Measurements from ENCODE around the gene TERT.
"Not testable (repeated sequence)": the region's sequence is repeated elsewhere in the genome, so short reads cannot be mapped to it uniquely, and the experiment has no call there.

The TERT gene

DNA sequence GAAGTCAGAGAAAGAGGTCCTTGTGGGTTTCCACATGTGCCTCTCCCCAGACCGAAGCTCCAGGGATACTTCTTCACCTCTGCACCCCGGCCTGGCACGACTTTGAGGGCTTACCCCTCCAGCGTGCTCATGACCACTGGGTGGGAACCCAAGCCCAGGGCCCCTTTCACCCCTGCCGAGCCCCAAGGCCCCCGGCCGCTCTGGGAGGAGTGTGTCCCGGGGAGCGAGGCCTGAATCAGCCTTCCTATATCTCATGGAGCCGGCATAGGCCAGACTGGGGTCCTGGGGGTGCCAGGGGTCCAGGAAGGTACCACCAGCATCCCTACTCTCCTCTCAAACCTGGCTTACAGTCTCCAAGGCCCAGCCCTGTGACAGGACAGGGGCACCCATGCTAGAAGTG, 17.1 kb downstream of the TERT start:
- no peak for DNase-seq

DNA sequence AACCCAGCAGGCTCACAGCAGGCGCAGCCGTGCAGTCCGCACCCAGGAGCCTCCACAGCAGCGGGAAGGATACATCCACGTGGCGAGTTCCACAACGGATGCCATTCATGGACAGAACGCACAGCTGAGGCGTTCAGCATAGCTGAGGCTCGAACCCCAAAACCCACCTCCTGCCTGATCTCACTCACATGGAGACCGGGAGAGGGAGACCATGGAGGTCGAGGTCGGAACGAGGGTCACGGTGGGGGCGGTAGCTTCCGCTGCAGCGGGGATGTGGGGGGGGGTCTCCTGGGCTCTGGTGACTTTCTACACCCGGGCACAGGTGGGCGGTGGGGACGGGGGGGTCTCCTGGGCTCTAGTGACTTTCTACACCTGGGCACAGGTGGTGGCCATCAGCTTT, 17.5 kb downstream of the TERT start:
- DNase-seq = no peak

DNA sequence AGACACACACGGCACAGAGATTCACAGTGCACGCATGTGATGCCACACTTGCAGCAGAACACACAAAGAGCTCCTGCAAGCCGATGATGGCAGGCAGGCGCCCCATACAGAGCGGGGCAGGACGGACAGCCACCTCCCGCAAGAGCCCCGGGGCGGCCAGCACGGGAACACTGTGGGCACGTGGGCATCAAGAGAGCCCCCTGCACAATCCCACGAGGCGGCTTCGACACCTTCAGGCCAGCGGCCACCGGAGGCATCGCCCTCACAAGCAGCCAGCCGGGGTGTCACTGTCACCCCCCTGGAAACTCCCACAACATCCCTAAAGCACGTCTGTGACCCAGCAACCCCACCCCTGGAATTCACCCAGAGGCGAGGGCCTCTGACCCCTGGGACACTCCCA, 17.9 kb downstream of the TERT start:
- DNase-seq = no peak

DNA sequence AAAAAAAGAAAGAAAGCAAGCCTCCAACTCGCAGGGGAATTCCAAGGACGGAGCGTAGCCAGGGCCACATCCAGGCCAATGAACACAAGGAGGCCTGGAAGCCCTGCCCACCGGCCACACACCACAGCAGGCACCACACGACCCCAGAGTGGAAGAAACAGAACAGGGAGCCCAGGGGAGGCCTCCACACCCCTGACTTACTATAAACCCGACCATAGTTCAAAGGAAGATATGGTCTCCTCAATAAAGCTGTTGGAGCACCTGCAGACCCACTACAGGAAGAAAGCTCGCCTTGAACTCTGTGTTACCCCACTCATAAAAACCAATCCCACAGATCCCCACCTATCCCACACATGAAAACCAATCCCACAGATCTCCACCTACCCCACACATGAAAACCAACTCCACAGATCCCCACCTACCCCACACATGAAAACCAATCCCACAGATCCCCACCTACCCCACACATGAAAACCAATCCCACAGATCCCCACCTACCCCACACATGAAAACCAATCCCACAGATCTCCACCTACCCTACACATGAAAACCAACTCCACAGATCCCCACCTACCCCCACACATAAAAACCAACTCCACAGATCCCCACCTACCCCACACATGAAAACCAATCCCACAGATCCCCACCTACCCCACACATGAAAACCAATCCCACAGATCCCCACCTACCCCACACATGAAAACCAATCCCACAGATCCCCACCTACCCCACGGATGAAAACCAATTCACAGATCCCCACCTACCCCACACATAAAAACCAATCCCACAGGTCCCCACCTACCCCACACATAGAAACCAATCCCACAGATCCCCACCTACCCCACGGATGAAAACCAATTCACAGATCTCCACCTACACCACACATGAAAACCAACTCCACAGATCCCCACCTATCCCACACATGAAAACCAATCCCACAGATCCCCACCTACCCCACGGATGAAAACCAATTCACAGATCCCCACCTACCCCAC, 19.2 kb downstream of the TERT start:
- not testable (repeated sequence) for DNase-seq

DNA sequence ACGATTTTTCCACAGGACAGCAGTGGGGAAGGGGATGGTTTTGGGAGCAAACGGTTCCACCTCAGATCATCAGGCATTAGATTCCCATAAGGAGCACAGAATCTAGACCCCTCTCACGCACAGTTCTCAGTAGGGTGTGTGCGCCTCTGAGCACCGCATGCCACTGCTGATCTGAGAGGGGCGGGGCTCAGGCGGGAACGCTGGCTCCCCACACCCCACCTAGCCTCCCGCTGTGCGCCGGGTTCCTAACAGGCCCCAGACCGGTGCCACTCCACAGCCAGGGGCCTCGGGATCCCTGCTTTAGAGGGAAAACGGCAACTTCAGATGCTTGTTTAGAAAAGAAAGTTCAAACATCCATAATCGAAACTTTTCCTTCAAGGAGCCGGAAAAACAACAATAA, 20.4 kb downstream of the TERT start:
- DNase-seq = no peak

DNA sequence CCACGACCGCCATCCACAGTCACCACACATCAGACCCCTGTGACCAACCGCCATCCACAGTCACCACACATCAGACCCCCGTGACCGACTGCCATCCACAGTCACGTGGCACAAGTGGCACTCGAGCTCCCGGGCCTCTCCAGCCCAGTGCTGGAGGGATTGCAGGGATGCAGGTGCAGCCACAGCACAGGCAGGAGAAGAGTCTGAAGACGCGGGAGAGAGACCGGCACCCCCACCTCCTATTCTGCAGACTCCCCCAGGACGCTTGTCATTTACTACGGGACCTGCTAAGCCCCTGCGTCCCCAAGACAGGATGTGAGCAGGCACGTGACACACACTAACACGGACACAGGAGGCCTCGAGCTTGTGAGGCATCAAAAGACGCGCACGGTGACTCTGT, 21.1 kb downstream of the TERT start:
- no peak for DNase-seq

DNA sequence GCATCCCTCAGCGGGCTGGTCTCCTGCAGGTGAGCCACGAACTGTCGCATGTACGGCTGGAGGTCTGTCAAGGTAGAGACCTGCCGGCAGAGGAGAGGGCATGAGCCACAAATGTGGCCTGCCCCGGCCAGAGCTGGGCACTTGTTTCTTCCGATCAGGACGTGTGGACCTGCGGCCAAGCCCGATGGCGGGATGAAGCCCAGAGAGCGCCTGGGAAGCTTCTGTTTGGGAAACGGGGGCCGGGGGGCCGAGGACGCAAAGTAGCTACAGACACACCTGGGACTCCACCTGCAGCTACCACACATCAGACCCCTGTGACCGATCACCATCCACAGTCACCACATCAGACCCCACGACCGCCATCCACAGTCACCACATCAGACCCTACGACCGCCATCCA, 22.7 kb downstream of the TERT start:
- no peak for DNase-seq

DNA sequence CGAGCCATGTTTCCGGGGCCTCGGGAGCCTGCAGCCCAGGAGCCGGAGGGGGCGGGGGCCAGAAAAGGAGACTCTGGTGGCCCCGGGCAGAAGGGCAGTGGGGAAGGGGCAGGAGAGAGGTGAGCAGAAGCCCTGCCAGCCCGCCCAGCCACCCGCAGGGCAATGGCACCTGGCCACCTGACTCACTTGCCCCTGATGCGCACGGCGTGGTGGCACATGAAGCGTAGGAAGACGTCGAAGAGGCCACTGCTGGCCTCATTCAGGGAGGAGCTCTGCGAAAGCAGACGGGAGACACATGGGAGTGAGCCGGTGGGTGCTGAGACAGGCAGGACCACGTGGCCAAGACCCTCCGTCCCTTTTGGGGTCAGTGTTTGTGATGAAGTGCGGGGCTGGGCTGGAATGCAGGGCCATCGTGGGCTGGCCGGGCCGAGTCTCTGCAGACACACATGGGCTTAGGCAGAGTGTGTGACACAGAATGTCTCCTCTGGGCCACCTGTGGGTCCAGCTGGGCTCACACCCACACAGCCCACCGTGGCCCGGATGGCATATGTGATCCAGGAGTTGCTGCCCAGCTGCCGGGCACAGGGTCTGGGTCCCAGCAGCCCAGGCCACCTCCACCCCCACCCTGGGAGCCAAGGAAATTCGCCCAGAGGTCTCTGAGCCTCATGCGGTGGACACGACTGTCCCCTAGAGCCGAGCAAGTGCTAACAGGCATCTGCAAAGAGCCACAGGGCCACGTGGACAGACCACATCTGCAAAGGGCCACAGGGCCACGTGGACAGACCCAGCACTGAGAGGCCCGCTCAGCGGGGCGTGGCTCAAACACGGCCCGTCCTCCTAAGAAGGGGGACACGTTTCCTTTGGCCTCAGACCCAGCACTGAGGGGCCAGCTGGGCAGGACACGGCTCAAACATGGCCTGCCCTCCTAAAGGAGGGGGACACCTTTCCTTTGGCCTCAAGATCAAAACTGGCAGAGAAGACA, 23.6 kb downstream of the TERT start:
- no peak for DNase-seq

DNA sequence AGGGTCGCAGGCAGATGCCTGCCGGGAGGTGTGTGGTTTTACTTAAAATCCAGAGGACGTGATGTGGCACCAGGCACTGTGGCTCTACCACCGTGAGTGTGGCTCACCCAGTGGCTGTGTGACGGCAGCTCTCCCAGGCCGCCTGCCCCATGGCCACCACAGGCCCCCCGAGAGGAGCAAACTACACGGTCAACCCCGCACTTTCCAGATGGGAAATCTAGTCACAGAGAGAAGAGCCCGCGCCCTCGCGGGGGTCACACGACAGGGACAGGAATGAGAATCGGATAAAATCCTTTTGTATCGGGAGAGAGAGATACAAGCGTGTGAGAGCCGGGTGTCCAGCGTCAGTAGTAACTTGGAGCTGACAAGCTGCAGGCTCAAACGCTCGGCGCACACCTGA, 24.4 kb downstream of the TERT start:
- no peak for DNase-seq

DNA sequence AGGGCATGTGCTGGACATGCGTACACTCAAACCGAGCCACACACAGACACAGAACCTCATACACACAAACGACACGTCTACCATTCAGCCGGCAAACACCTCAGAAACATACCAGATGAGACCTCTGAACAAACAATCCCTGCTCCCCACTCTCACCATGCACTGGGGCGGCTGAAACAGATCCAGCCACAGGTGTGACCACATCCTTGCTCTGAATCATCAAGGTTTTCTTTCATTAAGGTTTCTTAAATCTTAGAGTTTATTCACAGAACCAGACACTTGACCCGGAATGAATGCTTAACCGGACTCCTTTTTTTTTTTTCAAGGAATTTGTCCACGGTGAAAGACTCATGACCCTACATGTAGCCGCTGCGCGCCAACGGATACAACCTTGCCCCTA, 26.2 kb downstream of the TERT start:
- no peak for DNase-seq

DNA sequence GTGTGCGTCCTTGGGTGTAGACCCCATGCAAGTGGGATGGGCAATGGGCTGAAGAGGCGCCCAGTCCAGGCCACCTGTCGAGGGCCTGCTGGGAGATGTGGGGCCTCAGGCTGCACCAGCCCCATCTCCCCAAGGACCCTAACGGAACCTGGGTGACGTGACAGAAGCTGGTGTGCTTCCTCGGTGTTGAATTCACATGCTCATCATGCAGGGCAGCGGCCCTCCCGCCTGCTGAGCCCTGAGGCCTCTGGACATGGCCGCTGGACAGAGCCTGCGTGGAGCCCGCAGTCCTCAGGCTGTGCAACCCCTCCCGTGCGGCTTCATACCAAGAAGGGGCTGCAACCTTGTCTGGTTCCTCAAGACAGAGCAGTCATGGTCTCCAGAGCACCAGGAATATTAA, 26.8 kb downstream of the TERT start:
- no peak for DNase-seq

DNA sequence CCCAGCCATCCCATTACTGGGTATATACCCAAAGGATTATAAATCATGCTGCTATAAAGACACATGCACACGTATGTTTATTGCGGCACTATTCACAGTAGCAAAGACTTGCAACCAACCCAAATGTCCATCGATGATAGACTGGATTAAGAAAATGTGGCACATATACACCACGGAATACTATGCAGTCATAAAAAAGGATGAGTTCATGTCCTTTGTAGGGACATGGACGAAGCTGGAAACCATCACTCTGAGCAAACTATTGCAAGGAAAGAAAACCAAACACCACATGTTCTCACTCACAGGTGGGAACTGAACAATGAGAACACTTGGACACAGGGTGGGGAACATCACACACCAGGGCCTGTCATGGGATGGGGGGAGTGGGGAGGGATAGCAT, 27.4 kb downstream of the TERT start:
- DNase-seq = not testable (repeated sequence)

DNA sequence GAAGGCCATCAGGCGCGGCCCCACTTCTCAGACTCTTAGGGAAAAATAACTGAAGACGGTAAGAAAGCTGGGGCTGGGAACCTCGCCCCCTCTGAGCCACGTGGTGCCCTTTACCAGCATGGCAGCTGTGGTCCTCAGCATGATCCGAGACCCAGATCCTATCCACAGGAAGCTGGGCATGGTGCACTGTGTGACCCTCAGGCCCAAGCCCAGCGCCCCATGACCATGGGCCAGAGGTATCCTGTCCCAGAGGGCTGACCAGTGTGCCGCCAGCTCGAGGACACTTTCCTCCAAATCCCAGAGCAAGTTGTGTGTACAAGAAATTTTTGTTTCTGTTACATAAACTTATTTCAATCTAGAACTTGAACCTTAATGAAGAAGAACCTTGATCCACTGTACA, 28.1 kb downstream of the TERT start:
- no peak for DNase-seq

DNA sequence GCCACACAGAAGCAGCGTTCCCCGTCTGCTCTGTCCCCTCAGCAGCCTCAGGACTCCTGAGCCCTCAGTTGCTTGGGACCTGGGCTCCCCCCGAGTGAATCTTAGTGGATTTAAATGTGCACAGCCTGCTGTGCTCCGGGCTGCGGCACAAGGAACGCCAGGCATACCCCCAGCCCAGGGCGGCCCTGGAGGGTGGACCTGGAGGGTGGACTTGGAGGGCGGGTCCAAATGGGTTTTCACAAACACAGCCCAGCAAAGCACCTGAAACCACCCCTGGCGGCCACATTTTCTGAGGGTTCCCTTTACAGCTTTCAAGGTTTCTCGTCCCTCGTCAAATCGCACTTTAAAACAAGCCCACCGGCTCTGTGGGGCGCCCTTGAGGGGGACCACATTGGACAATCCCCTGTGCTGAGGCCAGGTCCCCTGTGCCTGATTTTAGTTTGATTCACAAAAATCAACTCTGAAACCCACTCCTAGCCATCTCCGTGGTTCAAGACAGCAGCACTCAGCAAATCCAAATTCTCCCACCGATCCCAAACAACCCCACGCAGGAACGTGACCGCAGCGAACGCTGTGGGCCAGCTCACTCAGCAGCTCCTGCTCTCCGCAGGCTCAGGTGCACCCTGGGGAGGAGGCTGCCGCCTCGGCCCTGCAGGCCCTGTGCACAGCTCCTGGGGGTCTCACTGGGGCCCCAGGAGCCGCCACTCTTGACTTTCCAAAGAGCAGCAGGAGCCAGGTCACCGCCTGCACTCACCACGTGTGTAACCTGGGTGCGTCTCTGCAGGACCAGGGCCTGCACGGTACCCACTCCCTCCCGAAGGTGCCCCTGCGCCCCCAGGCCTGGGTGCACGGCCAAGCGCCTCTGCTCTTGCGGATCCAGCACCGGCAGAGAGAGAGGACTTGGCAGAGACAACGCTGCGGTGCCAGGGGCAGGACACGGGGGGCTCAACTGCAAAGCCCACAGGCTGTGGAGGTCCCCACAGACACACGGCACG, 29.1 kb downstream of the TERT start:
- DNase-seq = no peak

DNA sequence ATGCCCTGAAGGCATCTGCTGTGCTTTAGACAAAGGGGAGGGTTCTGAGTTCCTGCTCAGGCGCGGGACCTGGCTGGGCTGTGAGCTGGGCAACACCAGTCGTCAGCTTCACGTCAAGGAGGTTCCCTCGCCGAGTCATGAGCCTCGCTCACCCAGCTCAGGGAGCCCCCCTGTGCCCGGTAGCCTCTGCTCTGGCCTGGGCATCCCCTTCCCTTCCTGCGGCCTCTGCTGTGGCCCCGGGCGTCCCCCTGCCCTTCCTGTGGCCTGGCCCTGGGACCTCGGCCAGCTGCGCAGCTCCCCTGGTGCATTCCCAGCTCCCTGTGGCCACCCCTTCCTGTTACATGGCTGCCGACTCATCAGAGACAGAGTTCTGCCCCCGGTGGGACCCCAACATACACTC, 29.8 kb downstream of the TERT start:
- DNase-seq = no peak

DNA sequence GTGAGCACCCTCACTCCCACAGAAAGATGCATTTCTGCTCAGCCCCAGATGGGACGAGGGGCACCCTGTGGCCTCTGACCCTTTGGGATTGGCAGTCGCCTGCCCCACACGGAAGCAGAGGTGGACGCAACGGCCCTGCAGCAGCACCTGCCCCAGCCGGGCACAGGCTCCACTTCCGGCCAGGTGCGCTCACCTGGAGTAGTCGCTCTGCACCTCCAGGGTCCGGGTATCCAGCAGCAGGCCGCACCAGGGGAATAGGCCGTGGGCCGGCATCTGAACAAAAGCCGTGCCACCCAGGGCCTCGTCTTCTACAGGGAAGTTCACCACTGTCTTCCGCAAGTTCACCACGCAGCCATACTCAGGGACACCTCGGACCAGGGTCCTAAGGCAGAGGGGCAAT, 30.7 kb downstream of the TERT start:
- no peak for DNase-seq

DNA sequence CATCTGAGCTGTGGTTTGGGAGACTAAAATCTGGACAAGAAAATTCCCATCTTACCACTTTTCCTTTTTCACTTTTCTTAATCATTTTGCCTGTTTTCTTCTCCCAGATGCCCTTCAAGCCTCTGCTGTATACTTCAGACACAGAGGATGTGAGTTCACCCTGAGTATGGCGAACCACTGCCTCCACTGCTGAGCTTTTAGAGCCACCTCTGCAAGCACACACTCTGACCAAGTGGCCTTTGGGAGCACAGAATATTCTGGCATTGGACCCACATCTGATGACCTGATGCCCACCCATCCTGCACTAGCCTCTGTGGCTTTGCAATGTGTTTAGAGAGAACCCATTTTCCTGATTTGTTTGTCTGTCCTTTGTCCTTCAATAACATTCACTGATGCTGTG, 32.5 kb downstream of the TERT start:
- DNase-seq = no peak

DNA sequence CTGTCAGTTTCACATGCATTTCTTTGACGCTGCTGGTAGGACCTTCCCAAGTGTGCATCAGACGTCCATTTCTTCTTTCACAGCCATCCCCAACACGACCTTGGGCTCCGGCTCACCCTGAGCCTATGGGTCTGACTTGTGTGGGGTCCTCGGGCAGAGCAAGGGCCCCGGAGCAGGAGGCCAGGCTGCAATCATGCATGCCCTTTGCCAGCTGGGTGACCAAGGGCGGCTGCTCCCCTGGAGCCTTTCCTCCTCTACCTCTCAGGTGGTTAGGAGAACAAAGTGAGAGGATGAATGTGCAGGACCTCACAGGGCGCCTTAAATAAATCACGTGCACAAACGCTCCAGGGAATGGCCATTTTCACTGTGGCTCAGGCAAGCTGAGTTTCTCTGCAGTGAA, 33.2 kb downstream of the TERT start:
- no peak for DNase-seq

DNA sequence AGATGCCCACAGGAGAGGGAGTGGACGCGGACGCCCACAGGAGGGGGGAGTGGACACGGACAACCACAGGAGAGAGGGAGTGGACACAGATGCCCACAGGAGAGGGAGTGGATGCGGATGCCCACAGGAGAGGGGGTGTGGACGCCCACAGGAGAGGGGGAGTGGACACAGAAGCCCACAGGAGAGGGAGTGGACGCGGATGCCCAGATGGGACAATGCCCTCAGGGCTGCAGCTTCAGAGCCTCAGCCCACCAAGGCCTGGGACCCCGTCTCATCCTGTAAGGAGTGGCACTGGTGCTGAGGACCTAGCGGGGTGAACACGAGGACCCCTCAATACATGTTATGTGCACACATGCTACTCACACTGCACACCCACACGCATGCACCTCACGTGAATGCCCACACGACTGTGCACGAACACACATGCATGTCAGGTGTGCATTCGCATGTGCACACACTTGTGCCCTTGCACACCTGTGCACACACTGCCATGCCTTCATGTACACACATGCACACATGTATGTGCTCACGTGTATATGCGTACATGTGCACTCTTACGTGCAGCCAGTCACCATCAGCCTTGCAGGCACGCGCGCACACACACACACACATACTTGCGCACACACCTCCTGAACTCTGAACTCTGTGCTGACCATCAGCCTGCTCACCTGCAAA, 34.9 kb downstream of the TERT start:
- no peak for DNase-seq

DNA sequence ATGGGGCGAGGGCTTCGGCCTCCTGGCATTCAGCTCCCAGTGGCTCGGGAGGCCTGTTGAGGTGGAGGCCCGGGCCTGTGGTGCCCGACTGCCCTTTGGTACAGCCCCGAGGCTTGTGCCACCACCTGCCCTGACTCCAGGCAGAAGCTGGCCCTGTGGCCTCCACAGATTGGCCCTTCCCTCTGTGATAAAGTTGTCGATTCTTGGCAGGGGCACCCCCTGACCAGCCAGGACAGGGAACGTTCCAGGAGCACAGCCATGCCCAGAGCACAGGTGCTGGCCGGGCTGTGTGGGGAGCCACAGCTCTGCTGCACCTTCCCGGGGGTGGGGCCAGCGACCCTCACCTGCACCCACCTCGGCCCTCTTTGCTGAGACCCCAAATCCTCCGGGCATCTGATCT, 37.0 kb downstream of the TERT start:
- DNase-seq = no peak

DNA sequence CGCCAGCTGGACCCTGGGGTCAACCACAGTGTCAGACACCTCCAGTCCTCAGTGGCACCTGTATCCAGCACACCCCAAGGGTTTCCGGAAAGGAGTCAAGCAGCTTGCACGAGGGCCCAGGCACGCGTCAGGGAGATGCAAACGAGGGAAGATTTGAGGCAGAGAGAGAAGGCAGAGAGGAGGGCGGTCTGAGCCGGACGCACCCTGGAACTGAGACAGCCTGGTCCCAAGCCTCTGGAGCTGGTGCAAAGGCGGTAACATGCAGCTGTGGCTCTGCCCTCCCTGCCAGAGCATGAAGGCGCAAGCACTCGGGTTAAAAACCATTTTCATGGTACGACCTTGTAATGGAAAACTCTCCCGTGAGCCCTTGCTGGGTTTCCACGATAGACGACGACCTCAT, 37.5 kb downstream of the TERT start:
- no peak for DNase-seq

DNA sequence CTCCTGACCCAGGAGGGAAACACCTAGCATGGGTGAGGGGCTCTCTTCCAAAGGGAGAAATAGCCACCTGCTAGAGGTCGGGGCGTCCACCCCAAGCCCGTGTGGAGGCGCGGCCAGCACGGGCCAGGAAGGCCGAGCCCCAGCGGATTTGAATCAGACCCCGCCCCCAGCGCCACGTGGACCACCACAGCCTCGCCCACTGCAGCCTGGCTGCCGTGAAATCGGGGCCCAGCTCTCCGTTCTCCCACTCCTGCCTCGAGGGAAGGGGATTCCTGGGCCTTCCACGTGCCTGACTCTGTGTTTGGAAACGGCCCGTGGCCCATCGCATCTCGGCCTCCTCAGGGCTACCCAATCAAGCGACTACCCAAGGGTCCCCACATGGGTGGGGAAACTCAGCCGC, 38.1 kb downstream of the TERT start:
- no peak for DNase-seq

Data from SHP77 (cell line).